Stromal cell of bone marrow (primary cell): ENCODE data around the gene FMNL2.

ENCODE experiments used
- DNase-seq: peaks from one replicate; pipeline ENCODE4 v3.0.0-alpha.2; 2012; ENCODE audit warnings: low read depth

FMNL2 gene

GRCh38 chr2:152405206-152406118 is 70.5 kb downstream of the FMNL2 start:
- DNase-seq = no peak

GRCh38 chr2:152406119-152406835 is 71.3 kb downstream of the FMNL2 start:
- DNase-seq = no peak

DNA sequence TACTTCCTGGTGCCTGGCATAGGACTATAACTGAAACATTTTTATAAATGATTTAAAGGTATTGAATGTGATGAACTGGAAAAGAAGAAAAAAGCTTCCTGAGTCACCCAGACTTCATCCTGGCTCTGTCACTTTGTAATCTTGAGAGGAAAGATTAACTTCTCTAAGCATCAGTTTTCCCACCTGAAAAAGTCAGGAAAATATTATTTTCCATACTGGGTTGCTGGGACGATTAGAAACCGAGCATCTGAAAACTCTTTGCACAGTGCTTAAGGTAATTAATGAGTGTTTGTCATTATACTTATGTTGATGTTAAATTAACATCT is 71.8 kb downstream of the FMNL2 start:
- DNase-seq = no peak

DNA sequence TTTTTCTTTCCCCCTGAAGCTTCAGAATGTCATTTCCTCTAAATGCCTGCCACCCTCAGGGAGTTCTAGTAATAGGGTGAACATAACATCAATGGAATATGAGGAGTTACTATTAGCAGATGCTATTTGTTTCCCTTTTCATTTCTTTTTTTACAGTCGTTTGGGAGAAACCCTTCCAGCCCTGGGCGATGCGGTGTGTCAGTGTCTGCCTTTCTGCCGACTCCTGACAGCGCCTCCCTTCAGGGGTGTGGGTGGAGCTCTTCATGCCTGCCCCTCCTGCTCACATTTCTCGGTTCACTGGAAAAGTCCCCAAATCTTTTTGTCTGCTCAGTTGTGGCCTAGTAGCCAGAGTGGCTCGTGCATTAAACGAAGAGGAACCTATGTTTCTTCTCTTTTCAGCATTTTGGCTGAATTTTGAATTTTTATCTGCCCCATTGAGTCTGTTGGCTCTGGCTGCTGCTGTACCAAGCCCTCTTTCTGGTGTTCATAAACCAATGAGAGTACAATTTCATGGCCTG is 72.3 kb downstream of the FMNL2 start:
- DNase-seq = peak; percentile 43

DNA sequence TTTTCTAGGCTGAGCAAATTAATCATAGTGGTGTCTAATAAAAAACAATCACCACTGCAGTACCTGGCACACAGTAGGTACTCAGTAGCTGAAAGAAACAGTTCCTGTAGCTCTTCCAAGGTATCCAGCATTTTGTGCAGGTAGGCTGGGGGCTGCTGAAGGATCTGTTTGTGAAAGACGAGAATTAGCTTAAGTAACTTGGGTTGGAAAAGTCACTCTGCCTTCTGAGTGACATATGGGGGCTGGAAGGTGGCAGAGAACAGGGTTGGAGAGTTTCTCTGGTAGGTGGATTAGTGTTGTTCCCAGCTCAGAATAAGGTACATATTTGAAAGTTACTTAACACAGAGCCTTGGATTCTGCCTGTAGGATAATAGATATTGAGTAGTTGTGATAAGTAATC is 72.8 kb downstream of the FMNL2 start:
- DNase-seq = no peak

- no peak for DNase-seq
Measured at GRCh38 chr2:152408254-152408653, 73.3 kb downstream of the FMNL2 start.

DNA sequence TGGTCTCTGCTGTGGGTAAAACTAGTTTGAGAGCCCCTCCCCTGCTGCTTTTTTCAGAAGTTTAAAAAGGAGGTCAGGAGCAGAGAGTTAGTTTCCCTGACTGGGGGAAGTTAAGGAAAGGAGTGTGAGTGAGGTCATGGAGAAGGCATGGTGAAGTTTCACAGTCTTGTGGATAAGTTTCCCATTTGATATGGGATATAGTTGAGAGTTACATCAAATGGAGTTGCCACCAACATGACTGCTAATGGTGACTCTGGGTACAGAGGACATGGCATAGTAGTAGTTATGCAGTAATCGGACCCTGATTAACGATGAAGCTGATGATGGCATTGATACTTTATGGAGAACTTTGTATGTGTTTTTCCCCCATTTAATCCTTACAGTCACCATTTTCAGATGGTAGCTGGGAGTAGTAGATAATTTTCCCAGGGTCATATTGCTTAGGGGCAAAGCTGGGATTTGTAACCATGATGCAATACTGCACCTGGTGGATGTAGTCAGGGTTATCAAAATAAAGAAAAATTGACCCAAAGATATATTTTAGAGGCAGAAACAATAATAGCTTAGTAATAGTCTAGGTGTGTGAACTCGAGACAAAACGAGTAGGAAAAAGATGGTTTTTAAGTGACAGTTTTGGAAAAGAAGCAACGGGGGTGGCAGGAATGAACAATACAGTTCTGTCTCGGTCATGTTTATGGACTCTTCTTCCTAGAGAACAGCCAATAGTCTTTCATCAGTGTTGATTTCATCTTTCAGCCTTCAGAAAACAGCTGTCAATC is 74.6 kb downstream of the FMNL2 start:
- DNase-seq = no peak

DNA sequence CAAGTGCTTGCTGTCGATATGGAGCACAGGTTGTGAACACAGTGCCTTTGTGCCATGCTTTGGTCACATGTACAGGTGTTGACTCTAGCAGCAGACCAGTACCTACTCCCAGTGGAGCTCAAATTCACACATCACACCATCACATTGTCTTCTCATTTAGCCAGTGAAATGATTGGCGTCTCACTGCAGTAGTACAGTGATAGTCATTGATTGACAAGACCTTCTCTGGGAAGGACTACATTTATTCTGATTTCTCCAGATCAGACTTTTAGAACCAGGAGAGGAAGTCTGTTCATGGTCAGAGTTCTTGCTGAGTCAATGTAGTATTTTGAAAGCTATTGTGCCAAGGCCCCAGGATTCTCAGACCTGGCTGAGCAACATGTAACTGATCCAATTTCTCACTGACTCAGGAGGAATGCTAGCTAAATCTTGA is 75.2 kb downstream of the FMNL2 start:
- DNase-seq = peak; percentile 64

GRCh38 chr2:152411154-152411553 is 76.2 kb downstream of the FMNL2 start:
- no peak for DNase-seq

- no peak for DNase-seq
Measured at GRCh38 chr2:152413228-152414030, 78.5 kb downstream of the FMNL2 start.

DNA sequence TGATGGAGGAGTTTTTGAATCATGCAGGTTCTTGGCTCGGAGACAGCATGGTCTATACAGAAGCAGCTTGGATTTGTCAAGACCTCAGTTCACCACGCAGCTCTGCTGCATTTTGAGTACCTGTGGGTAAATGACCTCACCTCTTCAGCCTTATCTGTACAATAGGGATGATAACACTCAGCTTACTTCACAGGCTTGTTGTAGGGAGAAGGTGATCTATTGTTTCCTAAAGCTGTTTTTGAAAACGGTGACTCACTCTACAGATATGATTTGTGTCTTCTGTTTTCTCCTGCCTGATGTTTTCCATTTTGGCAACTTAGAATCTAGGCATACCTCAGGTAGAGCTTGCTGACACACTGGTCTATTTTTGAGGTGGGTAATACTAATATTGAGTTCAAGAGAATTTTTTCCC is 80.3 kb downstream of the FMNL2 start:
- DNase-seq = no peak

- no peak for DNase-seq
Measured at GRCh38 chr2:152415796-152416195, 80.8 kb downstream of the FMNL2 start.

GRCh38 chr2:152418688-152419087 is 83.7 kb downstream of the FMNL2 start:
- no peak for DNase-seq

- no peak for DNase-seq
Measured at GRCh38 chr2:152419944-152420343, 85.0 kb downstream of the FMNL2 start.

- DNase-seq = no peak
Measured at GRCh38 chr2:152420363-152420762, 85.4 kb downstream of the FMNL2 start.

- no peak for DNase-seq
Measured at GRCh38 chr2:152420936-152421335, 86.0 kb downstream of the FMNL2 start.

- peak; percentile 94 for DNase-seq
Measured at GRCh38 chr2:152421521-152422370, 86.8 kb downstream of the FMNL2 start.

DNA sequence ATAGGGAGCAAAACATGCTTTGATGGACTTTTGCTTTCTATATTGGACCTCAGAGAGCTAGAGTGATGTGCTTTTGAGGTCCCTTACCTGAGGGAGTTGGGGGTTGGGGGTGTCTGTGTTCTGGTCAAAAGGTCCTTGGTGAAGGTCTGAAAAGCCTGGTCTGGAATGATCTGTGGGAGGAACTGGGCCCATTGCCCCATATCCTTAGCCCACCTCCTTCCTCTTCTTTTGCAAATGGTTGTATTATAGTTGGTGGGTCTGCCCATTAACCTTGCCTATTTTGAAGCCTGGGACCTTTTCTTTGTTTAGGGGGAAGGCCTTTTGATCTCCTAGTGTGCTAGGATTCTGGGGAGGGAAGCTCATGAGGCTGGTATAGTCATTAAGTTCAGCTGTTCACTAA is 88.7 kb downstream of the FMNL2 start:
- no peak for DNase-seq

DNA sequence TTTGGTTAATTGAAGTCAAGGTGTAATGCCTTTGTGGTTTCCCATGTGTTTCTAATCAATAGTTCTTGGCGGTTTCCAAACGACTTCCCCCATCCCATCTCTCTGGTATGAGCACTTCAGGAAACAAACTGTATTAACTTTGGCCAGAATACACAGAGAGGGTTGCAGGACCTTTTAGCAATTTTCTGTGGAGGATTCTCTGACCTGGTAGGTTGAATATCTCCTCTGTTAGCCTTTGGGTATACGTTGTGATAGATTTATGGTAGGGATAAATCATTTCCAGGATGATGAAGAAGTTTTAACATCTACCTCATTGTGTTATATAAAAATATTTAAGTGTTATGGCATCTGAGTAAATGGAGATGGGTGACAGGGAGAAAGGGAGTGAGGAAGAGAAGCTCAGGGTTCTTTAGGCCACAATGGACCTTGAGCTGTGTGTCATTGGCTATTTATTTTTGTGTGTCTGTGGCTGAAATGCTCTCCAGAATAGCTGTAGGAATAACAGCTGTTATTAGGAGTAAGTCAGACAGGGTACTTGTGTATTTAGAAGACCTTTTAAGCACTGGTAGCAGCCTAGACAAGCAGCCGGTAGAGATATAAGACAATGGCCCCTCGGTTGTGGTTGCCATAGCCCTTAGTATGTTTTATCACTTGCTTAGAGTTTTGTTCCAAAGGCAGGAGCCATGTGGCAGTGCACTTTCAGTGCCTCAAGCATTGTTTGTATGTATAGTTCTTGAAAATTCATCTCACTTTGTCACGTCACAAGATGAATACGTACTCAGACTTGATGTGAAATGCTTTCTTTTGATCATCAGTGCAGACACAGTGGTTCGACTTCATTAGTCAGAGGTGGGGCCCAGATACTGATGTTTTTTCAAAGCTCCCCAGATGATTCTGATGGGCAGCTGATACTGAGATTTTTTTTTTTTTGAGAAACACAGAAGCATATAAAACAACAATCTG is 91.1 kb downstream of the FMNL2 start:
- no peak for DNase-seq
